ENCODE results near the gene SIKE1.

GRCh38 chr1:114803001-114803400 is 22.5 kb upstream of the SIKE1 start:
- no peak for TF ChIP-seq CTCF (IDR thresholded peaks at IDR 0.05 in 2 of 3, conservative IDR thresholded peaks at IDR 0.05 in 1 of 3; ENCODE audit: borderline replicate concordance in 1 of 3, insufficient read depth in 1 of 3, low read depth in 2 of 3, low read length in 2 of 3)
- TF ChIP-seq ZNF274 (IDR thresholded peaks at IDR 0.05; ENCODE audit: low read depth, low read length): no peak
- no peak for TF ChIP-seq POLR2A (IDR thresholded peaks at IDR 0.05; ENCODE audit: borderline replicate concordance, extremely low read depth, insufficient read depth, insufficient read length)
- TF ChIP-seq EZH2phosphoT487 (IDR thresholded peaks at IDR 0.05; ENCODE audit: borderline replicate concordance): no peak
- TF ChIP-seq SP1 (IDR thresholded peaks at IDR 0.05; ENCODE audit: low read depth): no peak
- TF ChIP-seq ZFX (IDR thresholded peaks at IDR 0.05): no peak

Measured in HCT116 (cell line).